HepG2 (cell line): ENCODE data around the gene CCN6. TPM values are rescaled to one million over a fixed set of nuclear protein-coding genes. Genes with fewer than 3 reads are reported as not detected.

Experiments used
- ATAC-seq: fragments of 200-7000 bp; cut with Tn5 transposase; 3 replicates; pipeline ENCODE4 v1.9.1; 2020; ENCODE audit warnings: mild to moderate bottlenecking, moderate library complexity
- BruUV-seq: library from RNA; stranded (reverse); fragments of 400-500 nt; replicated peaks from 2 replicates; lab custom pipeline; 2021; lab: Mats Ljungman, UMichigan
- CTCF ChIA-PET: fragments of 300-600 bp; formaldehyde crosslinking; extraction: SDS; loops from one replicate; lab custom pipeline; 2021; ENCODE audit warnings: low total read pairs, inconsistent platforms, low intra/inter-chr PET ratio; lab: Yijun Ruan, JAX
- POLR2A ChIA-PET: fragments of 350-600 bp; sonication (Branson Sonifier 250); formaldehyde crosslinking; loops from one replicate; lab custom pipeline; 2020; ENCODE audit warnings: antibody characterized with exemption, inconsistent platforms; lab: Yijun Ruan, JAX
- DNase-seq: peaks from one replicate; pipeline ENCODE4 v3.0.0-alpha.2; 2015; ENCODE audit warnings: low spot score
- FAIRE-seq: peaks from 3 replicates; lab custom pipeline; 2011; peaks lifted over from hg19 to GRCh38; lab: Jason Lieb, UNC
- H2AFZ ChIP-seq: one replicate; pipeline ENCODE4 v1.6.1; 2011; ENCODE audit warnings: low read length, inconsistent platforms
- H3K27ac ChIP-seq: fragments of 300-600 bp; 3 replicates; pipeline ENCODE4 v1.8.0; 2011; ENCODE audit warnings: mixed run types, mild to moderate bottlenecking, mixed read lengths, low read length, inconsistent platforms; ENCODE audit not compliant: insufficient read depth; ENCODE audit errors: extremely low read length
- H3K27me3 ChIP-seq, 2 experiments: fragments of 200-600 bp in 1 of 2; 2 replicates in 1 of 2; 3 replicates in 1 of 2; pipeline versions ENCODE4 v1.6.0 to v1.8.0; 2011; ENCODE audit warnings: low read length in 2 of 2, mild to moderate bottlenecking in 2 of 2, moderate library complexity in 2 of 2, inconsistent platforms in 1 of 2; ENCODE audit not compliant: insufficient read depth in 2 of 2, control insufficient read depth in 1 of 2
- H3K36me3 ChIP-seq, 2 experiments: fragments of 200-600 bp in 1 of 2; replicated peaks in 1 of 2; 2 replicates in 1 of 2; 3 replicates in 1 of 2; pipeline versions ENCODE4 v1.5.1 to v1.8.0; 2011; ENCODE audit warnings: low read length in 2 of 2, inconsistent platforms in 1 of 2; ENCODE audit not compliant: insufficient read depth in 2 of 2, control insufficient read depth in 1 of 2
- H3K4me1 ChIP-seq: 2 replicates; pipeline ENCODE4 v1.5.1; 2012; ENCODE audit warnings: low read length, inconsistent platforms; ENCODE audit not compliant: insufficient read depth
- H3K4me2 ChIP-seq: 2 replicates; pipeline ENCODE4 v1.6.0; 2011; ENCODE audit warnings: low read depth, low read length, inconsistent platforms
- H3K4me3 ChIP-seq, 3 experiments: fragments of 200-600 bp in 1 of 3; sonication (generic), shearing (Covaris generic) in 1 of 3; replicated peaks in 1 of 3; 2 replicates each; pipeline ENCODE4 v1.5.1; 2011 to 2016; ENCODE audit warnings: low read length in 3 of 3, inconsistent platforms in 2 of 3, low read depth in 2 of 3, mild to moderate bottlenecking in 2 of 3, control low read depth in 1 of 3, mixed read lengths in 1 of 3; ENCODE audit not compliant: insufficient read depth in 1 of 3
- H3K79me2 ChIP-seq: one replicate; pipeline ENCODE4 v1.6.1; 2011; ENCODE audit warnings: low read length, inconsistent platforms; ENCODE audit not compliant: insufficient read depth
- H3K9ac ChIP-seq: 2 replicates; pipeline ENCODE4 v1.6.0; 2011; ENCODE audit warnings: mild to moderate bottlenecking, low read depth, low read length, inconsistent platforms; ENCODE audit not compliant: insufficient read depth
- H3K9me3 ChIP-seq: 2 replicates; pipeline ENCODE4 v1.5.1; 2012; ENCODE audit warnings: mild to moderate bottlenecking, low read length
- H4K20me1 ChIP-seq: 2 replicates; pipeline ENCODE4 v1.6.0; 2011; ENCODE audit warnings: inconsistent platforms, mild to moderate bottlenecking, low read length, moderate library complexity; ENCODE audit not compliant: insufficient read depth
- ATF6 ChIP-seq: sonication (generic); formaldehyde crosslinking; conservative IDR thresholded peaks from 2 replicates; pipeline ENCODE4 v1.4.0; 2020; ENCODE audit warnings: missing genetic modification reagents
- CREBL2 ChIP-seq: sonication (generic); formaldehyde crosslinking; IDR thresholded peaks from 2 replicates; pipeline ENCODE4 v1.8.1; 2023; ENCODE audit warnings: missing genetic modification reagents, mild to moderate bottlenecking, borderline replicate concordance
- FOXA1 ChIP-seq, 2 experiments: fragments of 450-650 bp in 1 of 2; sonication (generic) in 1 of 2; formaldehyde crosslinking in 1 of 2; IDR thresholded peaks; 2 replicates each; pipeline versions ENCODE4 v1.4.0 to v1.6.1; 2016 to 2020; ENCODE audit warnings: missing genetic modification reagents in 1 of 2
- GABPA ChIP-seq, 2 experiments: IDR thresholded peaks; 2 replicates each; pipeline ENCODE4 v1.6.1; 2011 to 2016; ENCODE audit warnings: low read depth in 2 of 2, low read length in 1 of 2, missing biosample characterization in 1 of 2, missing genetic modification characterization in 1 of 2
- MAFG ChIP-seq: sonication (generic); formaldehyde crosslinking; IDR thresholded peaks from 2 replicates; pipeline ENCODE4 v1.5.1; 2020; ENCODE audit warnings: mild to moderate bottlenecking, missing genetic modification reagents
- MIER3 ChIP-seq: IDR thresholded peaks from 2 replicates; pipeline ENCODE4 v1.6.1; 2016; ENCODE audit warnings: missing compliant biosample characterization, borderline replicate concordance
- MXD4 ChIP-seq: IDR thresholded peaks from 2 replicates; pipeline ENCODE4 v1.6.1; 2016; ENCODE audit warnings: mild to moderate bottlenecking, missing biosample characterization, missing genetic modification reagents
- NKX3-1 ChIP-seq: sonication (generic); formaldehyde crosslinking; IDR thresholded peaks from 2 replicates; pipeline ENCODE4 v1.5.0; 2020; ENCODE audit warnings: missing genetic modification reagents
- ONECUT2 ChIP-seq: sonication (generic); formaldehyde crosslinking; IDR thresholded peaks from 2 replicates; pipeline ENCODE4 v1.4.0; 2020; ENCODE audit warnings: missing genetic modification reagents
- PLRG1 ChIP-seq: fragments of 450-650 bp; conservative IDR thresholded peaks from 2 replicates; pipeline ENCODE4 v1.6.1; 2016
- RFXANK ChIP-seq: IDR thresholded peaks from 2 replicates; pipeline ENCODE4 v1.6.1; 2016
- ZNF335 ChIP-seq: sonication (generic); formaldehyde crosslinking; IDR thresholded peaks from 2 replicates; pipeline ENCODE4 v1.4.0; 2020; ENCODE audit warnings: missing genetic modification reagents
- ZNF44 ChIP-seq: sonication (generic); formaldehyde crosslinking; IDR thresholded peaks from 2 replicates; pipeline ENCODE4 v1.5.1; 2020; ENCODE audit warnings: mild to moderate bottlenecking, missing genetic modification reagents
- ZNF503 ChIP-seq: sonication (generic); formaldehyde crosslinking; IDR thresholded peaks from 2 replicates; pipeline ENCODE4 v1.4.0; 2020; ENCODE audit warnings: missing genetic modification reagents
- ZNF724P ChIP-seq: sonication (generic); formaldehyde crosslinking; IDR thresholded peaks from 2 replicates; pipeline ENCODE4 v1.8.0; 2022; ENCODE audit warnings: missing genetic modification reagents, borderline replicate concordance
- ZNF83 ChIP-seq: sonication (generic); formaldehyde crosslinking; IDR thresholded peaks from 2 replicates; pipeline ENCODE4 v1.4.0; 2020; ENCODE audit warnings: missing genetic modification reagents, mild to moderate bottlenecking, borderline replicate concordance
- WGBS: methylation state at CpG from one replicate; pipeline ENCODE4 v1.1.6; 2017; ENCODE audit warnings: low lambda C conversion rate; 5-methylcytosine and 5-hydroxymethylcytosine counted together
- in situ Hi-C: cut with HindIII; loops from 2 replicates; pipeline ENCODE4 v1.10.0; 2017; ENCODE audit warnings: low pct_unique_long_range_greater_than_20kb; ENCODE audit not compliant: extremely low pct_ligation_motif_present
- intact Hi-C: fragments of 100-400 bp; cut with micrococcal nuclease; formaldehyde crosslinking; loops from one replicate; pipeline ENCODE4 v1.10.0; 2022; ENCODE audit not compliant: unreplicated experiment
- polyA plus RNA-seq, 8 experiments: library from polyadenylated mRNA; depleted of rRNA in 3 of 8; stranded (reverse) in 7 of 8; unstranded in 1 of 8; fragments of >200 nt; fragmentation: Illumina TruSeq in 4 of 8; extraction: Trizol in 4 of 8; gene quantifications; 2 replicates each; pipeline versions ENCODE4 v1.2.1 to v1.2.3, GENCODE V29; 2011 to 2016; ENCODE audit warnings: low read depth in 4 of 8, missing spikeins in 1 of 8, mixed read lengths in 1 of 8; ENCODE audit not compliant: insufficient read depth in 1 of 8
- total RNA-seq, 5 experiments: library from RNA; depleted of rRNA; stranded (reverse); fragments of >200 nt; fragmentation: Illumina TruSeq; extraction: Trizol; gene quantifications; 2 replicates each; pipeline ENCODE4 v1.2.3, GENCODE V29; 2016; ENCODE audit warnings: low read depth in 1 of 5
- TF ChIP-seq, protein P1 (sequence below): sonication (generic); formaldehyde crosslinking; IDR thresholded peaks from 2 replicates; pipeline ENCODE4 v1.8.0; 2022; ENCODE audit warnings: low read depth, missing genetic modification reagents
- TF ChIP-seq, protein P2 (sequence below): sonication (generic); formaldehyde crosslinking; IDR thresholded peaks from 2 replicates; pipeline ENCODE4 v1.9.0; 2021; ENCODE audit warnings: missing genetic modification reagents, mild to moderate bottlenecking, borderline replicate concordance

Gene CCN6
- total and polyA plus RNA-seq, 2 of the 13 experiments (the other 11 are each of a cell fraction or from before 2014, with no cell fraction given) = not detected

GRCh38 chr6:112007254-112007653 lies 46.6 kb upstream of the CCN6 start:
- Histone ChIP-seq H3K4me3 (no peak overlapping the region), H2AFZ (no peak overlapping the region), H3K27ac (no peak overlapping the region), H4K20me1 (no peaks in the 10 kb centered on the region), H3K36me3 (no peaks in the 10 kb centered on the region), H3K9ac (no peak overlapping the region), H3K79me2 (no peaks in the 10 kb centered on the region), H3K4me2 (peak overlapping the region; percentile 37), H3K4me1 (peaks cover 17% of the 10 kb centered on the region; the same call in 1 of the 2 replicates), H3K27me3 (peaks cover 0 to 5% of the 10 kb centered on the region in 2 experiments; a peak in 2 of 5 replicates), H3K9me3 (no peaks in the 10 kb centered on the region)
- intact Hi-C loops (no loop called here), in situ Hi-C loops (no loop called here)
- POLR2A ChIA-PET = no interaction called here
- no peak for DNase-seq
- no TSS peak for BruUV-seq
- WGBS = 0% methylated on average over 2 of the region's 2 CpGs
- no peak; the same call in 2 of the 3 replicates for ATAC-seq
- no peak for FAIRE-seq
- CTCF ChIA-PET = no interaction called here
- TF ChIP-seq MIER3 (CRISPR knock-in tag) (no peak), ZNF44 (CRISPR knock-in tag) (no peak), ZNF335 (CRISPR knock-in tag) (no peak), MXD4 (CRISPR knock-in tag) (no peak), CREBL2 (no peak), GABPA (IDR thresholded peaks at IDR 0.05; ENCODE audit: low read depth, low read length) (no peak), GABPA (CRISPR knock-in tag; IDR thresholded peaks at IDR 0.05; ENCODE audit: low read depth) (no peak), RFXANK (CRISPR knock-in tag) (no peak), ONECUT2 (CRISPR knock-in tag) (no peak), FOXA1 (IDR thresholded peaks at IDR 0.05) (no peak), FOXA1 (CRISPR knock-in tag; IDR thresholded peaks at IDR 0.05) (no peak), PLRG1 (no peak), MAFG (CRISPR knock-in tag) (no peak), NKX3-1 (no peak), ATF6 (no peak), ZNF503 (CRISPR knock-in tag) (no peak), ZNF83 (no peak), ZNF724P (no peak)
- TF ChIP-seq, protein P1, sequence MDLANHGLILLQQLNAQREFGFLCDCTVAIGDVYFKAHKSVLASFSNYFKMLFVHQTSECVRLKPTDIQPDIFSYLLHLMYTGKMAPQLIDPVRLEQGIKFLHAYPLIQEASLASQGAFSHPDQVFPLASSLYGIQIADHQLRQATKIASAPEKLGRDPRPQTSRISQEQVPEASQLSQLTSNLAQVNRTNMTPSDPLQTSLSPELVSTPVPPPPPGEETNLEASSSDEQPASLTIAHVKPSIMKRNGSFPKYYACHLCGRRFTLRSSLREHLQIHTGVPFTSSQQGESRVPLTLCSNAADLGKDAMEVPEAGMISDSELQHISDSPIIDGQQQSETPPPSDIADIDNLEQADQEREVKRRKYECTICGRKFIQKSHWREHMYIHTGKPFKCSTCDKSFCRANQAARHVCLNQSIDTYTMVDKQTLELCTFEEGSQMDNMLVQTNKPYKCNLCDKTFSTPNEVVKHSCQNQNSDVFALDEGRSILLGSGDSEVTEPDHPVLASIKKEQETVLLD (CRISPR knock-in tag) = no peak
- TF ChIP-seq, protein P2, sequence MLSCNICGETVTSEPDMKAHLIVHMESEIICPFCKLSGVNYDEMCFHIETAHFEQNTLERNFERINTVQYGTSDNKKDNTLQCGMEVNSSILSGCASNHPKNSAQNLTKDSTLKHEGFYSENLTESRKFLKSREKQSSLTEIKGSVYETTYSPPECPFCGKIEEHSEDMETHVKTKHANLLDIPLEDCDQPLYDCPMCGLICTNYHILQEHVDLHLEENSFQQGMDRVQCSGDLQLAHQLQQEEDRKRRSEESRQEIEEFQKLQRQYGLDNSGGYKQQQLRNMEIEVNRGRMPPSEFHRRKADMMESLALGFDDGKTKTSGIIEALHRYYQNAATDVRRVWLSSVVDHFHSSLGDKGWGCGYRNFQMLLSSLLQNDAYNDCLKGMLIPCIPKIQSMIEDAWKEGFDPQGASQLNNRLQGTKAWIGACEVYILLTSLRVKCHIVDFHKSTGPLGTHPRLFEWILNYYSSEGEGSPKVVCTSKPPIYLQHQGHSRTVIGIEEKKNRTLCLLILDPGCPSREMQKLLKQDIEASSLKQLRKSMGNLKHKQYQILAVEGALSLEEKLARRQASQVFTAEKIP (CRISPR knock-in tag) = no peak
